K562 (cell line): ENCODE data around the gene FAM89B. TPM values are rescaled to one million over a fixed set of nuclear protein-coding genes. Genes with fewer than 3 reads are reported as not detected.
A peak's percentile ranks its signal among the peaks of the same experiment; 100 is the strongest.

Experiments used
- BCOR ChIP-seq: fragments of 450-650 bp; IDR thresholded peaks from 2 replicates; pipeline ENCODE4 v1.6.1; 2016
- DIDO1 ChIP-seq: fragments of 450-650 bp; IDR thresholded peaks from 2 replicates; pipeline ENCODE4 v1.6.1; 2016; ENCODE audit warnings: low read depth, missing biosample characterization, missing genetic modification characterization
- ETV5 ChIP-seq: sonication (generic); formaldehyde crosslinking; IDR thresholded peaks from 2 replicates; pipeline ENCODE4 v1.4.0; 2020; ENCODE audit warnings: low read depth, mild to moderate bottlenecking, missing genetic modification reagents
- FOXA1 ChIP-seq: fragments of 450-650 bp; IDR thresholded peaks from 2 replicates; pipeline ENCODE4 v1.6.1; 2016; ENCODE audit warnings: mild to moderate bottlenecking, borderline replicate concordance
- HDAC2 ChIP-seq: fragments of 450-650 bp; IDR thresholded peaks from 2 replicates; pipeline ENCODE4 v1.6.1; 2016; ENCODE audit warnings: mild to moderate bottlenecking
- HDAC6 ChIP-seq: IDR thresholded peaks from 2 replicates; pipeline ENCODE4 v1.6.1; 2012; ENCODE audit warnings: low read depth, mild to moderate bottlenecking, control low read depth, inconsistent platforms, low read length, moderate library complexity
- MAZ ChIP-seq, 2 experiments: fragments of 450-650 bp in 1 of 2; sonication (generic) in 1 of 2; formaldehyde crosslinking; IDR thresholded peaks in 1 of 2; conservative IDR thresholded peaks in 1 of 2; 2 replicates each; pipeline versions ENCODE4 v1.4.0 to v1.5.0; 2020; ENCODE audit warnings: mild to moderate bottlenecking in 1 of 2, missing genetic modification reagents in 1 of 2
- PML ChIP-seq: IDR thresholded peaks from 2 replicates; pipeline ENCODE4 v1.6.1; 2012; ENCODE audit warnings: low read length, inconsistent platforms
- RAD51 ChIP-seq: fragments of 450-650 bp; IDR thresholded peaks from 2 replicates; pipeline ENCODE4 v1.7.1; 2016; ENCODE audit warnings: low read depth, mild to moderate bottlenecking, borderline replicate concordance
- RBFOX2 ChIP-seq: fragments of 200-400 bp; formaldehyde crosslinking; IDR thresholded peaks from 2 replicates; pipeline ENCODE4 v1.6.1; 2017; ENCODE audit warnings: low read depth, mild to moderate bottlenecking, low read length, moderate library complexity
- U2AF2 ChIP-seq: fragments of 200-400 bp; formaldehyde crosslinking; optimal IDR thresholded peaks from 2 replicates; pipeline ENCODE3; 2017; ENCODE audit warnings: low read depth, mild to moderate bottlenecking, low read length
- ZNF140 ChIP-seq: fragments of 250-450 bp; sonication (Bioruptor Pico); IDR thresholded peaks from 2 replicates; pipeline ENCODE4 v1.8.0; 2021; ENCODE audit warnings: moderate library complexity, mild to moderate bottlenecking, inconsistent platforms
- ZNF668 ChIP-seq: fragments of 250-450 bp; sonication (Bioruptor Pico); IDR thresholded peaks from 2 replicates; pipeline ENCODE4 v1.8.0; 2022; ENCODE audit warnings: mild to moderate bottlenecking, inconsistent platforms
- ZNF785 ChIP-seq: fragments of 250-450 bp; sonication (Bioruptor Pico); IDR thresholded peaks from 2 replicates; pipeline ENCODE4 v1.4.0; 2020; ENCODE audit warnings: mild to moderate bottlenecking
- polyA plus RNA-seq, 8 experiments: library from polyadenylated mRNA; depleted of rRNA in 4 of 8; stranded (reverse) in 5 of 8; unstranded in 3 of 8; fragments of >200 nt; fragmentation: Nextera tagmentation in 2 of 8; fragmentation: Illumina TruSeq in 1 of 8; extraction: Ambion mirVana in 2 of 8; extraction: Trizol in 1 of 8; gene quantifications; 2 replicates each; pipeline versions ENCODE4 v1.2.1 to v1.2.3, GENCODE V29; 2011 to 2014; ENCODE audit warnings: inconsistent platforms in 1 of 8, missing spikeins in 1 of 8
- total RNA-seq, 7 experiments: library from RNA; depleted of rRNA in 6 of 7; stranded (reverse); fragments of >200 nt in 6 of 7; fragmentation: Illumina TruSeq in 2 of 7; extraction: Trizol in 2 of 7; gene quantifications; 2 replicates each; pipeline versions ENCODE4 v1.2.1 to v1.2.3, GENCODE V29; 2011 to 2021; ENCODE audit warnings: low replicate concordance in 1 of 7
- TF ChIP-seq, protein P1 (sequence below): fragments of 250-450 bp; sonication (Bioruptor Pico); IDR thresholded peaks from 2 replicates; pipeline ENCODE4 v1.9.0; 2021; ENCODE audit warnings: mild to moderate bottlenecking
- TF ChIP-seq, protein P2 (sequence below): fragments of 250-450 bp; sonication (Bioruptor Pico); IDR thresholded peaks from 2 replicates; pipeline ENCODE4 v1.8.0; 2021; ENCODE audit warnings: borderline replicate concordance, mild to moderate bottlenecking, moderate library complexity; ENCODE audit not compliant: poor library complexity, severe bottlenecking
- TF ChIP-seq, protein P3 (sequence below): fragments of 450-650 bp; formaldehyde crosslinking; conservative IDR thresholded peaks from 2 replicates; pipeline ENCODE4 v1.4.0; 2022; ENCODE audit warnings: mild to moderate bottlenecking, missing genetic modification characterization
- TF ChIP-seq, protein P4 (sequence below): fragments of 450-650 bp; IDR thresholded peaks from 2 replicates; pipeline ENCODE4 v1.6.1; 2016; ENCODE audit warnings: missing biosample characterization, missing genetic modification characterization
- TF ChIP-seq, protein P5 (sequence below), 2 experiments: fragments of 450-650 bp; IDR thresholded peaks; 2 replicates each; pipeline ENCODE4 v1.6.1; 2018; ENCODE audit warnings: mild to moderate bottlenecking in 2 of 2, low read depth in 1 of 2; ENCODE audit not compliant: partially characterized antibody in 2 of 2

The FAM89B gene
- total and polyA plus RNA-seq, 9 of the 15 experiments (the other 6 are each of a cell fraction or from before 2014, with no cell fraction given): 0.32 to 27.6 (median 11.9) TPM

DNA sequence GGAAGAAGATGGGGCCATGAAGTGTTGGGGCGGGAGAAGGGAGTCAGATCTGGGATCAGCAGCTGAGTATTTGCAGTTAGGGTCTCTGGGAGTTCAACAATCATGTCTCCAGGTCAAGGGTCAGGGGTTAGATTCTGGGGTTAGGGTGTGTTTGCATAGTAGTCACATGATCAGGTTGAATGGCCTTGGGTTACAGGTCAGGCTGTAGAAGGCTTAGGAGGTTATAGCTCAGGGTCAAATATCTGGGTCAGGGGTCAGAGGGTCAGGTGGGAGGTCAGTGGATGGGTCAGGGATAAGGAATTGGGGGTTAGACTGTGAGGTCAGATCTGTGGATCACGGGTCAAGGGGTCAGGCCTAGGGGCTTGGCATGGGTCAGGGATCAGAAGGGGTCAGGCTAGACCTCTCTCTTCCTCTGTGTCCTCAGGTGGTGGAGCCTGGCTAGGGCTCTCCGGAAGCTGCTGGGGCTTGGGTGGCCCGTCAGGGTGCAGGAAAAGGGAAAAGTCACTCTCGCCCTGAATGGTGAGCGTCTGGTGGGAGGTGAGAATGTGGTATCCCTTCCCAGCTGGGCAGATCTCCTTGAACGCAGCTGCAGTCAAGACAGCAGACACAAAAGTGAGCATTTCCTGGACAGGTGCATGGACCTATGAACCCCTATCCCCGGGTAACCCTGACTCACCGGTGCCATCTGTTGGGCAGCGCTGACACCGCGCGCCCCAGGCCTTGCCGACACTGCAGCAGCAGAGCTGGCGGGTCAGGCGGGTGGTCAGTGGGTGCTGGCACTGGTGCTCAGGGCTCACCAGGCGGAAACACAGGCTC lies 20.6 kb upstream of the FAM89B start (continued):
- no peak for TF ChIP-seq ZNF140 (CRISPR knock-in tag)
- TF ChIP-seq, protein P1, sequence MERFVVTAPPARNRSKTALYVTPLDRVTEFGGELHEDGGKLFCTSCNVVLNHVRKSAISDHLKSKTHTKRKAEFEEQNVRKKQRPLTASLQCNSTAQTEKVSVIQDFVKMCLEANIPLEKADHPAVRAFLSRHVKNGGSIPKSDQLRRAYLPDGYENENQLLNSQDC (CRISPR knock-in tag): no peak
- 0 out of 2 replicates have a peak, but pooled peaks have one; percentile 58 for TF ChIP-seq HDAC6
- TF ChIP-seq, protein P2, sequence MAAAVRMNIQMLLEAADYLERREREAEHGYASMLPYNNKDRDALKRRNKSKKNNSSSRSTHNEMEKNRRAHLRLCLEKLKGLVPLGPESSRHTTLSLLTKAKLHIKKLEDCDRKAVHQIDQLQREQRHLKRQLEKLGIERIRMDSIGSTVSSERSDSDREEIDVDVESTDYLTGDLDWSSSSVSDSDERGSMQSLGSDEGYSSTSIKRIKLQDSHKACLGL (CRISPR knock-in tag): no peak
- TF ChIP-seq FOXA1: no peak
- peak; percentile 29 for TF ChIP-seq RBFOX2
- TF ChIP-seq, protein P3, sequence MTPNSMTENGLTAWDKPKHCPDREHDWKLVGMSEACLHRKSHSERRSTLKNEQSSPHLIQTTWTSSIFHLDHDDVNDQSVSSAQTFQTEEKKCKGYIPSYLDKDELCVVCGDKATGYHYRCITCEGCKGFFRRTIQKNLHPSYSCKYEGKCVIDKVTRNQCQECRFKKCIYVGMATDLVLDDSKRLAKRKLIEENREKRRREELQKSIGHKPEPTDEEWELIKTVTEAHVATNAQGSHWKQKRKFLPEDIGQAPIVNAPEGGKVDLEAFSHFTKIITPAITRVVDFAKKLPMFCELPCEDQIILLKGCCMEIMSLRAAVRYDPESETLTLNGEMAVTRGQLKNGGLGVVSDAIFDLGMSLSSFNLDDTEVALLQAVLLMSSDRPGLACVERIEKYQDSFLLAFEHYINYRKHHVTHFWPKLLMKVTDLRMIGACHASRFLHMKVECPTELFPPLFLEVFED: 0 out of 2 replicates have a peak, but pooled peaks have one; percentile 61
- TF ChIP-seq ETV5 (CRISPR knock-in tag): no peak
- no peak for TF ChIP-seq DIDO1 (tag)
- TF ChIP-seq ZNF668 (CRISPR knock-in tag): no peak
- TF ChIP-seq, protein P4, sequence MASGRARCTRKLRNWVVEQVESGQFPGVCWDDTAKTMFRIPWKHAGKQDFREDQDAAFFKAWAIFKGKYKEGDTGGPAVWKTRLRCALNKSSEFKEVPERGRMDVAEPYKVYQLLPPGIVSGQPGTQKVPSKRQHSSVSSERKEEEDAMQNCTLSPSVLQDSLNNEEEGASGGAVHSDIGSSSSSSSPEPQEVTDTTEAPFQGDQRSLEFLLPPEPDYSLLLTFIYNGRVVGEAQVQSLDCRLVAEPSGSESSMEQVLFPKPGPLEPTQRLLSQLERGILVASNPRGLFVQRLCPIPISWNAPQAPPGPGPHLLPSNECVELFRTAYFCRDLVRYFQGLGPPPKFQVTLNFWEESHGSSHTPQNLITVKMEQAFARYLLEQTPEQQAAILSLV: no peak
- no peak for TF ChIP-seq ZNF785 (CRISPR knock-in tag)
- TF ChIP-seq, protein P5, sequence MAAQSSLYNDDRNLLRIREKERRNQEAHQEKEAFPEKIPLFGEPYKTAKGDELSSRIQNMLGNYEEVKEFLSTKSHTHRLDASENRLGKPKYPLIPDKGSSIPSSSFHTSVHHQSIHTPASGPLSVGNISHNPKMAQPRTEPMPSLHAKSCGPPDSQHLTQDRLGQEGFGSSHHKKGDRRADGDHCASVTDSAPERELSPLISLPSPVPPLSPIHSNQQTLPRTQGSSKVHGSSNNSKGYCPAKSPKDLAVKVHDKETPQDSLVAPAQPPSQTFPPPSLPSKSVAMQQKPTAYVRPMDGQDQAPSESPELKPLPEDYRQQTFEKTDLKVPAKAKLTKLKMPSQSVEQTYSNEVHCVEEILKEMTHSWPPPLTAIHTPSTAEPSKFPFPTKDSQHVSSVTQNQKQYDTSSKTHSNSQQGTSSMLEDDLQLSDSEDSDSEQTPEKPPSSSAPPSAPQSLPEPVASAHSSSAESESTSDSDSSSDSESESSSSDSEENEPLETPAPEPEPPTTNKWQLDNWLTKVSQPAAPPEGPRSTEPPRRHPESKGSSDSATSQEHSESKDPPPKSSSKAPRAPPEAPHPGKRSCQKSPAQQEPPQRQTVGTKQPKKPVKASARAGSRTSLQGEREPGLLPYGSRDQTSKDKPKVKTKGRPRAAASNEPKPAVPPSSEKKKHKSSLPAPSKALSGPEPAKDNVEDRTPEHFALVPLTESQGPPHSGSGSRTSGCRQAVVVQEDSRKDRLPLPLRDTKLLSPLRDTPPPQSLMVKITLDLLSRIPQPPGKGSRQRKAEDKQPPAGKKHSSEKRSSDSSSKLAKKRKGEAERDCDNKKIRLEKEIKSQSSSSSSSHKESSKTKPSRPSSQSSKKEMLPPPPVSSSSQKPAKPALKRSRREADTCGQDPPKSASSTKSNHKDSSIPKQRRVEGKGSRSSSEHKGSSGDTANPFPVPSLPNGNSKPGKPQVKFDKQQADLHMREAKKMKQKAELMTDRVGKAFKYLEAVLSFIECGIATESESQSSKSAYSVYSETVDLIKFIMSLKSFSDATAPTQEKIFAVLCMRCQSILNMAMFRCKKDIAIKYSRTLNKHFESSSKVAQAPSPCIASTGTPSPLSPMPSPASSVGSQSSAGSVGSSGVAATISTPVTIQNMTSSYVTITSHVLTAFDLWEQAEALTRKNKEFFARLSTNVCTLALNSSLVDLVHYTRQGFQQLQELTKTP (IDR thresholded peaks at IDR 0.05; ENCODE audit: low read depth in 1 of 2, partially characterized antibody in 2 of 2): no peak
- no peak for TF ChIP-seq PML
- no peak for TF ChIP-seq MAZ (CRISPR knock-in tag; conservative IDR thresholded peaks at IDR 0.05 in 1 of 2, IDR thresholded peaks at IDR 0.05 in 1 of 2)
- no peak for TF ChIP-seq U2AF2
- TF ChIP-seq HDAC2: 0 out of 2 replicates have a peak, but pooled peaks have one; percentile 18
- no peak for TF ChIP-seq BCOR
- TF ChIP-seq RAD51: peak; percentile 69; the same call in 1 of the 2 replicates
